Neural progenitor cell (in vitro differentiated cells): ENCODE results near the gene KCNQ1.

Experiments used
- CTCF ChIP-seq: fragments of 200-600 bp; sonication (generic); IDR thresholded peaks from 2 replicates; pipeline ENCODE4 v1.5.1; 2017; ENCODE audit warnings: antibody characterized with exemption, mild to moderate bottlenecking
- EZH2phosphoT487 ChIP-seq: fragments of 200-600 bp; sonication (generic); IDR thresholded peaks from 2 replicates; pipeline ENCODE4 v1.6.1; 2017; ENCODE audit warnings: antibody characterized with exemption

- TF ChIP-seq CTCF (no peak), EZH2phosphoT487 (no peak)
Measured at GRCh38 chr11:2748061-2748813, 303.4 kb downstream of the KCNQ1 start.
